Raji (cell line): ENCODE results near the gene FGFR2.

Experiments used
- POLR2A ChIP-seq: IDR thresholded peaks from 2 replicates; pipeline ENCODE4 v1.6.1; 2011; ENCODE audit warnings: low read depth, low read length, control low read depth; ENCODE audit not compliant: insufficient read depth

FGFR2 gene

DNA sequence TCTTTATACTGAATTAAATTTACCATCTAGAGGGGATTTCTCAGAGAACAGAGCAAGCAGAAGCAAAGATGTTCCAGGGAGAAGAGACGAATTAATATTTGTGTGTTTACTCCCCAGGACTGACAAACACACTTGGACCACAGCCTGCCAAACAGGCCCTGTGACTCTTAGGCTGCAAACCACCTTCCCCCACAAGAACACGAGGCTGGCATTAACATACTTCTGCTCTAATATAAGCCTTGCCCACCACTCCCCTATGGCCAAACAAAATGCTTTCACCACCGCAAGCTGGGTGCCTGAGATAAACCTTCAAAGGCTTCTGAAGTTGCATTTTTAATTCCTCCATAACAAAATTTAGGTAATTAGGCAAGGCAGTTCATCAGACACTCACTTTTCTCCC, 88.4 kb downstream of the FGFR2 start:
- TF ChIP-seq POLR2A = no peak

DNA sequence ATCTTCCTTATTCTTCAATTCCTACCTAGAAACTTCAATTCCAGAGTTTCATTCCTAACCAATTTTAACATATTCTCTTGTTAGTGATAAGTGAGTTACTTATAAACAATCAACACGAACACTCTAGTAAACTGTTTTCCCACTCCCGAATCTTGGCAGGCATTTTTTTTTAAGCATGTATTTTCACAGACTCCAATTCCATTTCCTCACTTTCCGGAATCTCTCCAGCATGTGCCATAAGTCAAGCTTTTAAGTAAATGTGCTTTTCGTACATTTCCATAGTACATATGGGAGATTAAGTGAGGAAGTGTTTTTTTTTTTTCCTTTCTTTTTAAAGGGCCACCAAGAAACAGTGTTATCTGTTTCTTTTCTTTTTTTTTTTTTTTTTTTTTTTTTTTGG, 89.1 kb downstream of the FGFR2 start:
- TF ChIP-seq POLR2A = no peak

DNA sequence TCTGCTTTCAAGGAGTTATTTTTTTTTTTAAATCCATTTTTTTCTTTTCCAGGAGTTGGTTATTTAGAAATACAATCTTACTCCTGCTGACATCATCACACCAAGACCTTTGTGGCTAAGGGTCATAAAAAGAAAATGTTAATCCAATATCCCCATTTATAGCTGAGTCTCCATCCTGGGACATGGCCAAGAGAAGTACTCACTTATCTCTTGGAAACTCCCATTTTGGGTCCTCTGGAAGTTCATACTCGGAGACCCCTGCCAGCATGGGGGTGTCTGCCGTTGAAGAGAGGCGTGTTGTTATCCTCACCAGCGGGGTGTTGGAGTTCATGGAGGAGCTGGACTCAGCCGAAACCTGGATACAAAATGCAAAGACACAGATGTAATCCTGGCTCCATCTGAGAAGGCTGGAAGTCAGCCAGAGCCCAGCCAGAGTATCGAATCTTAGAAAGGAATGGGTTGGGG, 94.6 kb downstream of the FGFR2 start:
- no peak for TF ChIP-seq POLR2A

- no peak for TF ChIP-seq POLR2A
Observed at GRCh38 chr10:121501796-121502195, 96.4 kb downstream of the FGFR2 start.

- no peak for TF ChIP-seq POLR2A
Observed at GRCh38 chr10:121500701-121501332, 97.4 kb downstream of the FGFR2 start.

- TF ChIP-seq POLR2A = no peak
Observed at GRCh38 chr10:121497513-121498470, 100.5 kb downstream of the FGFR2 start.

DNA sequence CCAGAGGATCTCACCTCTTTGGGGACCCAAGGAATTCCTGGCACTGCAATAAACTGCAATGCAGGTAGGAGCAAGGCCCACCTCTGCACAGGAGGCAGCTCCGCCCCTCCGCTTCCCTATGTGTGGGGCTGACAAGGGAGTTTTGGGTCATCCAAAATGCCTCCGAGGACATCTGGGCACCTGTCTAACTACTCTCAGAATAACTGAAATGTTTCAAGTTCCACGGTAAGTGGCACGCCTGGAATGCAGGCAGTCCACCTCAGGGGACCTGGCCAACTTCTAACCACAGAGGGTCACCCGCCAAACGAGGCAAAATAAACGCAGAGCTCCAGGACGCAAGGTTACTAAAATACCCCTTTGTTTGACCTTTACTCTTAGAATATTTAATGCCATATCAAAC, 102.5 kb downstream of the FGFR2 start:
- no peak for TF ChIP-seq POLR2A

GRCh38 chr10:121494296-121494695, 103.9 kb downstream of the FGFR2 start:
- TF ChIP-seq POLR2A = no peak

GRCh38 chr10:121493521-121493920, 104.7 kb downstream of the FGFR2 start:
- TF ChIP-seq POLR2A = no peak

GRCh38 chr10:121490871-121491519, 107.2 kb downstream of the FGFR2 start:
- TF ChIP-seq POLR2A = no peak

DNA sequence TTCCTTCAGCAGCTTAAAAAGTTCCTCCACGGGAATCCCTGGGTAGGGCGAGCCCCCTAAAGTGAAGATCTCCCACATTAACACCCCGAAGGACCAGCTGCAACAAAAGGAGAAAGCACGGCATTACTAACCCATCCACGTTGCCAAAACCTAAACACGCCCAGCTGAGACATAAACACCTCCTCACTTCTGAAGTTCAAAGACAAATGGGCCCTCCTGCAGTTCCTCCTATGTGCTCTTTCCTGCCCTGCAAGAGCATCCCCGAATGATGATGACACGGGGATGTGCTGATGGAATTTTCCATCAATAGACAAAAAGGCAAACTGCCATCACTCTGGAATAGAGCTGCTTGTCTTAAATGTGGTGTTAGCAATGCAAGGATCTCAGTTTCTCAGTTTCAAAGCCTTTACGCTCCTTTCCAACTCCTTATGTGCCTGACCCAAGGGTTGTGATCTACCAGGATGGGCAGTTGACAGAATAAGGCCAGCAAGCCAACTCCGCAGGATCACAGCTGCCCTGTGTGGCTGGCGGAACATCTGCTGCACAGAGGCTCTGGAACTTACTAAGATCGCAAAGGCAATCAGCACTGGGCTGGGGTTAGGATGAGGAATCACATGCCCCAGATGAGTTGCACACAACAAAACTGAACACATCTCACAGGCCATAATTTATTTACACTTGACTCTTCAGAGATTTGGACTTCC, 112.7 kb downstream of the FGFR2 start:
- no peak for TF ChIP-seq POLR2A

DNA sequence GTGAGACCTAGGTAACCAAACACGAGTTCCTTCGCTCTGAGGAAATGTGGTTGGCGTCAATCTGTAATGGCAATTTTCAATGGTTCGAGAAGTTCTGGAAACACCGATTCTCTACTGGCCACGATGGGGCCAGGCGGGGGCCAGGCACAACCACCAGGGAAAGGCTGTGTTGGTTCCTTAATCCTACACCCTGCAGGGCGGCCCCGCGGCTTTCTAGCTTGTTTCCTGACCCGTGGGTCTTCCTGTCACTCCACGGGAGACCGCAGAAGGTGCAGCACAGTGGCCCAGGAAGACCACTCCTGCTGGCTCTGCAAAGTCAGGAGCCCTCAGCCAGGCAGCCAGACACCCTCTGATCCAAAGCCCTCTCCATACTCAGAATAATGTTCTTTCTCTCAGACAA, 113.4 kb downstream of the FGFR2 start:
- no peak for TF ChIP-seq POLR2A

DNA sequence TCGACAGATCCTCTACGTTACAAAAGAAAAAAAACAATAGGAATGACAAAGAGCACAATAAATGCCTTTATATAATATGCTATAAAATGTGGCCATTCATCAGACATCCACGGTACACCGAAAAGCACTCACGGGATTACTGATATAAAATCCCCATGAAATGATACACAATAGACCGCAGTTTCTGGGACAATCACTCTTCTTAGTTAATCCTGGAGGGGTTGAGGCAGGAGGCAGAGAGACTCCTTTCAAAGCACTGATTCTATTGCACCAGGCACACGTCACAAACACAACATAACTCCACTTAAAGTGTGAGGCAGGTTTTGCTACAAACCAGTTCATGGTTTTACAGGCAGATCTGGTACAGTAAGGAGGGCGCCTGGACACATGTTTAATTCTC, 113.8 kb downstream of the FGFR2 start:
- TF ChIP-seq POLR2A = no peak

GRCh38 chr10:121481180-121481579, 117.1 kb downstream of the FGFR2 start:
- no peak for TF ChIP-seq POLR2A

DNA sequence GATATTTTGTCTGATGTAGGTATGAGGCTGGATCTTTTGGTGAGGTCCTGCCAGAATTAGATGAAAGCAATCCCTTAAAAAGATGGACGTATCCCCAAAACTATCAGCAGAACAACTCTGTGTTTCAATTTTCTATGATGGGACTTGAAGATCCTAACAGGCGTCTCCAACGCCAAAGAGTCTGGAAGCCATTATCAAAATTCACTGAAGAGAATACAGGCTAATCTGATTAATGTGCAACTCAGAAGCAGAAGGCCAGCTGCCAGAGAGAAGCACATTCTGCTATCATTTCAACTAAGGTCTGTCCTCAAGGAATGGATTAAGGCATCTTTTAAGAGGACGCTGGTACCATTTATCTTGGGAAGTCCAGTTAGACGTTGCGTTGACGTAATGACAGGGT, 119.7 kb downstream of the FGFR2 start:
- no peak for TF ChIP-seq POLR2A
